ENCODE data around the gene SLC51A. TPM values are rescaled to one million over a fixed set of nuclear protein-coding genes. Genes with fewer than 3 reads are reported as not detected.

SLC51A gene
- total RNA-seq, 1 experiment from 2014 or later, result not detected

DNA sequence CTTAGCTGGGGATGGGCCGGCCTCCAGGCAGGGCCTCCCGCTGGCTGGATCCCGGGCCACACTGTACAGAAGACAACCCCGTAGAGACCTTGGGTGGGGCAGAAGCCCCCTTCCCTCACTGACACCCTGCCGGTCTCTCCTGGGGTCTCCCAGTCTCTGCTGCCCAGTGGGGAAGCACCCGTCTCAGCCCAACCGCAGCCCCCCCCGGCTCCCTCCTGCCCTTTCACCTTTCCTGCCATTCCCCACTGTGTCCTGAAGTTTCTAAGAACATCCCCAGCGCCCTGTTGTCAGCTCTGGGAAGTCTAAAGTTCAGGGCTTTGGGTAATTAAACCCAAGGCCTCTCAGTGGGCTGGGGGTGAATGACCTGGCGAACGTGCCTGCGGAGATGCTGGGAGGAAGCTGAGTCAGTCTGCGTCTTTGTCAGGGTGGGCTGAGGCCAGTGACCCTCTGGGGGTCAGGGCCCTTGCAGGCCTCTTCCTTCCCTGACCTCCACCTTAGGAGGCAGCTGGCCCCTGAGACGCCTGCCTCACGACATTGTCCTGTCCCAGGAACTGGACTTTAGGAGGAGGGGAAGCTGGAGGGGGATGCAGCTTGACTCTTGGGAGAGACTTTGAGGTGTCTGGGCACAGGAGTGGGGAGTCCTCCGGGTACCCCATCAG, 1.4 kb upstream of the SLC51A start:
- DNase-seq (ENCODE audit: extremely low read depth, low read depth), result no peak

DNA sequence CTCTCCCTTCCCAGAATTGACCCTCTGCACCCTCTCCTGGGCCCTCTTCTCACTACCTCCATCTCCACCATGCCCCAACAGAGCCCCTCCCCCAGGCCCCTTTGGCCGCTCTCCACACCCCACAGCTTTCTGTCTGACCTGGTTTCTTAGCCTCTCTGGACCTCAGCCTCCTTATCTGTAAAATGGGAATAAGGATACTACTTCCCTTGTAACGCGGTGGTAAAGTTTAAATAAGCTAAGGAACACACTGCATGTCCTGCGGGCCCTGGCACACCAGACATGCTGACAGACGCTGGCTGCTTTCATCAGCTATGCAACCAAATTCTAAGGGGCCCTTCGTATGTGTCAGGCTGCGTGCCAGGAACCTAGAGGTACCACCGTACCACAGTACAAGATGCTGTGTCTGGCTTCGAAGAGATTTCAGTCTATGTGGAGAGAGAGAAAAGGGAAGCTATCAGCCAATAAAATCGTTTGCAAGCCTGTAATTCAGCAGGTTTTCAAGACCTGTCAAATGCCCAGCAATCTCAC, 777 bp upstream of the SLC51A start:
- DNase-seq (ENCODE audit: extremely low read depth, low read depth), result no peak

DNA sequence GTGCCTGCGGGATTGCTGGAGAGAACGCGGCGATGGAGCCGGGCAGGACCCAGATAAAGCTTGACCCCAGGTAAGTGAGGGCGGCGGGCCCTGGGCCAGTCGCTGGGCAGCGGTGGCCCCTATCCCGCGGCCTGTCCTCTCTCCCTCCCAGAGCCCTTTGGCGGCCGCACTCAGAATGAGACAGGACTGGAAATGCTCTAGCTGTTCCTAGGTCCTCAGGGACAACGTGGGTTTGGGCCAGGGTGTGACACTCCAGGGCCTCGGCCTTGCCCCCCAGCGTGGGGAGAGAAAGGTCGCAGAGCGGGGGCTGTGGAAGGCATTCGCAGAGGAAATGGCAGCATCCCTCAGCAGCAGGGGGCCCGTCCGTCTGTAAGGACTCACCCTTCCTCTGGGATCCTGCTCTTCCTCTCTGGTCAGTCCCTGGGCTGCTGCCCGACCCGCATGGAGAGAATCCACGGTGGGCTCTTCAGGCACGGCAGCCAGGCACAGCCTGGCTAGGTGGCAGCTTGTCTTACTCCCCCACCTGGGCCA, 412 bp downstream of the SLC51A start:
- DNase-seq (ENCODE audit: extremely low read depth, low read depth), result no peak

DNA sequence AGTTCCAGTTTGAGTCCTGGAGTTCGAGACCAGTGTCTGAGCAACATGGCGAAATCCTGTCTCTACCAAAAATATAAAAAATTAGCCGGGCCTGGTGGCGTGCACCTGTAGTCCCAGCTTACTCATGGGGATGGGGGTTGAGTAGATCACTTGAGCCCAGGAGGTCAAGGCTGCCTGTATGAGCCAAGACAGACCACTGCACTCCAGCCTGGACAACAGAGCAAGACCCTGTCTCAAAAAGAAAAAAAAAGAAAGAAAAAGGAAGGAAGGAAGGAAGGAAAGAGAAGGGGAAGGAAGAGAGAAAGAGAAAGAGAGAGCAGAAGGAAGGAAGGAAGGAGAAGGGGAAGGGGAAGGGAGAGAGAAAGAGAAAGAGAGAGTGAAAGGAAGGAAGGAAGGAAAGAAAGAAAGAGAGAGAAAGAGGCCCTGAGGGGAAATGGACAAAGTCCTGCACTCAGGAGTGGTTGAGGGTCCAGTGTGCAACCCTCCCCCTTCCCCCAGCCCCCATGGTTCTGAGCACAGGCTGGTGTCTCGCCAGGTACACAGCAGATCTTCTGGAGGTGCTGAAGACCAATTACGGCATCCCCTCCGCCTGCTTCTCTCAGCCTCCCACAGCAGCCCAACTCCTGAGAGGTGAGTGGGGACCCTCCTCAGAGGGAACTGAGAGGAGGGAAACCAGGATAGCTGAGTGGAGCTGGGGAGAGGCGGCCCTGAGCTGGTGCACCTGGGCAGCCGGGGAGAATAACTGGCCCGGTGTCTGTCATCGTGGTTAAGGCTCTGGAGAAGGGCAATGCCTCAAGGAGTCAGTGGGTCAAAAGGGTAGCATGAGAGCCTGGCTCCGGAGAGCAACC, 1.2 kb downstream of the SLC51A start:
- DNase-seq (ENCODE audit: extremely low read depth, low read depth), result no peak

DNA sequence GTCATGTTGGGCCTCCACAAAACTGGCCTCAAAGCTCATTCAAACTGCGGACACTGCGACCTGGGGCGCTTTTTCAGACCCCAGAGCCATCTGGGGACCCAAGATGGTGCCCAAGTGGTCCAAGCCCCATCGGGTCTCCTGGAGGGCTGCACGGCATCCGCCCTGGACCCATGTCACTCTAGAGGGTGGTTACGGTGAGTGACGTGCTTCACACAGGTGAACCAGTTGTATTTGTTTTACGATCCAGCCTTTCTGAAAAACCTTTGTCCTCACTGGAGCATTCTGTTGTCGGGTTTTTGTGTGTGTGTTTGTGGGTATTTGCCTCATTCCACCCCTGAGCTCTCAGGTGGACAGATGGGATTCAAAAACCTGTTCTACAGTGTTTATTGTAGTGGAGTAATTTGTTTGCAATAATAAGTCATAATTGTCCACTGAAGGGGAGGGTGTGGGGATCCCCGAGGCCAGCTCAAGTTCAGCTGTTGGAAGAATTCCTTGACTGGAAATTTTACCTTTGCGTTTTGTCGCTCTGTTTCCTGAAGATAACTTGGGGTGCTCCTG, 1.9 kb downstream of the SLC51A start:
- no peak for DNase-seq (ENCODE audit: extremely low read depth, low read depth)

DNA sequence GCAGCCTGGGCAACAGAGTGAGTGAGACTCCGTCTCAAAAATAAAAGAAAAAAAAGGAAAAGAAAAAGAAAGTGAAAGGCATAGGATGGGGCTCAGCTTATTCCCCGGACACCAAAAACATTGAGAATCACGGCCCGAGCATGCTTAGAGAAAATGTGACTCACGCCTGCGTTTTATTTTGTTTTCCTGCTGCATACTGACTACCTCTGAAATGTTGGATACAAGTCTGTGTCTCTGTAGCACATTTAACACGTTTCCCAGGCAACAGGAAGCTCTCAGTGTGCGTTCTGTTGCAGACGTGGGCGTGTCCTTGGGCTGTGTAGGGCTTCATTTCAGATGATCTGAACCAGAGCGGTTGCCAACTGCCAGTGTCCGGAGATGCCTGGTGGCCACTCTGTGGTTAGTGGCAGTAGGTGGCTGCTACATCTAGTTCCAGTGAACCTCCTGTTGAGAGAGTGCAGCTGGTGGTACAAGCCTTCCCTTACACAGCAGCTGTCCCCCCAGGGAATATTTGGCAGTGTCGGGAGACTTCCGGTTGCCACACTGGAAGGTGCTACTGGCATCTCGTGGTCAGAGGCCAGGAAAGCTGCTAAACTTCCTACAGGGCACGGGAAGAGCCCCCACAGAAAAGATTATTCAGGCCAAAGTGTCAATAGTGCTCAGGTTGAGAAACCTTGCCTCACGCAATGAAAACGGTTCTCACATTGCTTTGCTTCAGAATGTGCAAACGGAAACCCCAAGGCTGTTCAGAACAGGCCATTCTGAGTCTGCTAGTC, 3.0 kb downstream of the SLC51A start:
- DNase-seq (ENCODE audit: extremely low read depth, low read depth), result no peak

DNA sequence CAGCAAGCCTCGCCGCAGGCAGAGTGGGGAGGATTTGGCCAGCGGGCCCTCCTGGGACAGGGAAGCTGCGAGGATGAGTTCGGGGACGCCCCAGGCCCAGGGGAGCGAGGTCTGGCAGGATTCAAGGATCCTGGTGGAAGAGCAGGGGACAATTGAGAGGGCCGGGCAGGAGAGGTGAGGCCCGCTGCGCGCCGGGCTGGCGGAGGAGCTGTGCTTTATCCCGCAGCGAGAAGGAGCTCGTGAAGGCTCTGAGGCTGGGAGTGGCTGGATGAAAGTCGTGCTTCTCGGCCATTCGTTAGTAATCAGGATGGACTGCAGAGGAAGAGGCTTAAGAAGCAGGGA, 3.6 kb downstream of the SLC51A start:
- DNase-seq (ENCODE audit: extremely low read depth, low read depth), result no peak

DNA sequence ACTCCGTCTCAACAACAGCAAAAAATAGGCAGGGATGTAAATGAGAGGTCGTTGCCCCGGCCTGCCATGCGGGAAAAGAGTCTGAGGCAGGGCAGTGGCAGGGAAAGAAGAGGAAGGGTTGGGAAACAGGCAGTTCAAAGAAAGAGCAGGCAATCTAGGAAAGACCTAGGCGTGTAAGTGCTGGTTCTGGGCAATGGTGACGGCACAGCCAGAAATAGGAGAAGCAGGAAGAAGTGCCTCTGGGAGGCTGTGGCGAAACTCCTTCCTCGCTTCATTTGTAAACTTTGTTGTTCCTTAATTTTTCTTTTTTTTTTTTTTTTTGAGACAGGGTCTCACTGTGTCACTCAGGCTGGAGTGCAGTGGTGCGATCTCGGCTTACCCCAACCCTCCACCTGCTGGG, 4.3 kb downstream of the SLC51A start:
- DNase-seq (ENCODE audit: extremely low read depth, low read depth), result no peak

DNA sequence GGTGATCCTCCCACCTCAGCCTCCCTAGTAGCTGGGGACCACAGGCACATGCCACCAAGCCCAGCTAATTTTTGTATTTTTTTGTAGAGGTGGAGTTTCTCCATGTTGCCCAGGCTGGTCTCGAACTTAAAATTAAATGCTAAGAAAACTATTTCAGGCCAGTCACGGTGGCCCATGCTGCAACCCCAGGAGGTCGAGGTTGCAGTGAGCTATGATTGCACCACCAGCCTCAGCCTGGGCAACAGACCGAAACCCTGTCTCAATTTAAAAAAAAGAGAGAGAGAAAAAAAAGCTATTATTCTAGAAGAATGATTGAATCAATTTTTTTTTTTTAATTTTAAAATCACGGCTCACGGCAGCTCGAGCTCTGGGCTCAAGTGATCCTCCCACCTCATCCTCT, 4.7 kb downstream of the SLC51A start:
- DNase-seq (ENCODE audit: extremely low read depth, low read depth), result no peak

DNA sequence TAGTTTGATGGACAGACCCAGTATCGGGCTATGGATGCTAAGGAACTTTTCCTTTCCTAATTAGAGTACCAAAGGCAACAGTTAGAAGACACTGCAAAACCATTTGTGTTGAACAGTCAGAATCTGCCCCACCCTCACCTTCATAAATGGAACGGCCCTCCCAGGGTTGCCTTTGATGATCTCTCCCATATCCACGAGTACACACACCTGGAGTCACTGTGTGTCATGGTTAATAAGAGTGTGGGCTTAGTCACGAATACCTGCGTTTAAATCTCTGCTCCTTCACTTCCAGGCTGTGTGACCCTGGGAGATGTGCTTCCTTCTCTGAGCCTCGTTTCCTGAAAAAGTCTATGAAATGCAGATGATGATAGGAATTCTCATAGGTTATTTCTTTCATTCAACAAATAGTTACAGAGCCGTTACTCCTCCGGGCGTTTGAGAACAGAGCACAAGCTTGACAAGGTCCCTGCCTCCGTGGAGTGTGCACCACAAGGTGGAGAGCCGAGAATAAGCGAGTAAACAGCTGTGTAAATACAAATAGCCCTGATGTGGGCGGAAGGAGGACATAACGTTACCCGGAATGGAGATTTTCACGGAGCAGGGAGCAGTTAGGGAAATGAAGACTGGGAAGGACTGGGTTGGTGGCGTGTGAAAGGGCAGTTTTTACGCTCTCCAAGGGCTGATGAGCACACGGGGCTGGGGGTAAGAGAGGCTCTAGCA, 6.7 kb downstream of the SLC51A start:
- DNase-seq (ENCODE audit: extremely low read depth, low read depth), result no peak

DNA sequence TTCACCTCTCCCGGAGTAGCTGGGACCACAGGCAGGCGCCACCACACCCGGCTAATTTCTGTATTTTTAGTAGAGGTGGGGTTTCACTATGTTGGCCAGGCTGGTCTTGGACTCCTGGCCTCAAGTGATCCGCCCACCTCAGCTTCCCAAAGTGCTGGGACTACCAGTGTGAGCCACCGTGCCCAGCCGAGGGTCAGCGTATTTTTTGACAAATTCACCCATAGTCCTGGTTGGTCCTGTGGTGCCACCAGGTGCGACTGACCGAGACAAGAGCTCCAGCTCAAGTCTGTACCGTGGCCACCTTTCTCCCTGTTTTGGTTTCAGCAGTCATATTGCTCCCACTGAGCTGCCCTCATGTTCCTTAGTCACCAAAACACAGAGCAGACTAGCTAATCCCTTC, 8.8 kb downstream of the SLC51A start:
- no peak for DNase-seq (ENCODE audit: extremely low read depth, low read depth)

DNA sequence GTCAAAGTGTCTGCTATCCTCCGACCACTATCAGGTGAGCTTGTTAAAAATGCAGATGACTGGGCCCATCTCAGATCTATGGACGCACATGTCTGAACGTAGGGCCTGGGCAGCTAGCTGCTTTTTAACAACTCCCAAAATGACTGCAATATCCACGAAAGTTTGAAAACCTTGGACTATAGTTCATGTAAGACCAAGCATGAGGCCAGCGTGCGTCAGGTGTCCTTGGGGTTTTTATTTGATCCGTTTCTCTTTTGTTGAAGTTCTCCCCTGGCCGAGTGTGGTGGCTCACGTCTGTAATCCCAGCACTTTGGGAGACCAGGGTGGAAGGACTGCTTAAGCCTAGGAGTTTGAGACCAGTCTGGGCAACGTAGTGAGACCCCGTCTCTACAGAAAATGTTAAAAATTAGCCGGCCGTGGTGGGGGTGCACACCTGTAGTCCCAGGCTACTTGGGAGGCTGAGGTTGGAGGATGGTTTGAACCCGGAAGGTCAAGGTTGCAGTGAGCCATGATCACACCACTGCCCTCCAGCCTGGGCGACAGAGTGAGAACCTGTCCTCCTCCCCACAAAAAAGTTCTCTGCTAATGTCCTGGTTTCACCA, 9.5 kb downstream of the SLC51A start:
- DNase-seq (ENCODE audit: extremely low read depth, low read depth), result no peak

DNA sequence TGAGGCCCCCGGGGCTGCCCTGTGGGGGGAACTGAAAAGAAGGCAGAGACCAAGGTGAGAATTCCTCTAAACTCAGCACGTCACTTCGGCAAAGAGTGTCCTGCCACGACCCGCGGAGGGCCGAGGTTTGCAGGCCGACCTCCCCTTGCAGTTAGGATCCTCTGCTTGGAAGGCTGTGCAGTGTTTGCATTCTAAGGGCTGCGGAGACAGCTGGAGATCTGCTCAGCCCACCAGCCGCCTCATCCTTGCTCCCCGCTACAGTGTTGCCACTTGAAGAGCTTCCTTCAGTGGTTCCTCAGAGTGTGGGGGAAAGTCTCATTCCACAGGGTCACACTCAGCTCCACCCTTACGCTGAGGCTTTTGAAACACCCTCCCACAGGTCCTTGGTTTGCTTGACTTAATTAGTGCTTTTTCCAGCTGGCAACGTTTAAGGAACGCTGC, 10.8 kb downstream of the SLC51A start:
- no peak for DNase-seq (ENCODE audit: extremely low read depth, low read depth)

DNA sequence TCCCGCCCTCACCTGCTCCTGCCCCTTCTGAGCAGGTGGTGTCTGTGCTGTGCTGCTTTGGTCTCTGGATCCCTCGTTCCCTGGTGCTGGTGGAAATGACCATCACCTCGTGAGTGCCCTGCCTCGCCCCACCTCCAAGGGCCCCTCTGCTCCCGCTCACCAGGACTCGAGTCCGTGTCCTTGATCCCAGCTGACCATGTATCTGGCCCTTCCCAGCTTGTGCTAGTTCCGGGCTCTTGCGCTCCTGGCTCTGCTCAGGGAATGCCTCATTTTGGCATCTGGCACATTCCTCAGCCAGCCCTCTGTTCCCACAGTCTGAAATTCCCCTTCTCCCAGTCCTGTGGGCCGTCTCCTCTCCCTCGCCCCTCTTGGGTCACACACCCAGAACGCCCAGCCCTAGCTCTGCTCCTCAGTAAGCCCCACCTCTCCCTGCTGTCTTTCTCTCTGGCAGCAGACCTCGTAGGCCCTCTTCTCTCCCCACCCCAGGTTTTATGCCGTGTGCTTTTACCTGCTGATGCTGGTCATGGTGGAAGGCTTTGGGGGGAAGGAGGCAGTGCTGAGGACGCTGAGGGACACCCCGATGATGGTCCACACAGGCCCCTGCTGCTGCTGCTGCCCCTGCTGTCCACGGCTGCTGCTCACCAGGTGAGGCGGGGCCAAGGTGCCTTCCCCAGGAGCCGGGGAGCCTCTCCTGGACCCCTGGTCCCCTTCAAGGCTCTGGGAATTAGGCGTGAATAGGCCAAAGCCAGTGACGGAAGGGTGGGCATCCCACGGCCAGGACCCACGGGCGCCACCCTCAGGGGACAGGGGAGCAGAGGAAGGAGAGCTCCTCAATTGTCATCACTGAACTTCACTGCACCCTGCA, 11.5 kb downstream of the SLC51A start:
- DNase-seq (ENCODE audit: extremely low read depth, low read depth), result no peak

DNA sequence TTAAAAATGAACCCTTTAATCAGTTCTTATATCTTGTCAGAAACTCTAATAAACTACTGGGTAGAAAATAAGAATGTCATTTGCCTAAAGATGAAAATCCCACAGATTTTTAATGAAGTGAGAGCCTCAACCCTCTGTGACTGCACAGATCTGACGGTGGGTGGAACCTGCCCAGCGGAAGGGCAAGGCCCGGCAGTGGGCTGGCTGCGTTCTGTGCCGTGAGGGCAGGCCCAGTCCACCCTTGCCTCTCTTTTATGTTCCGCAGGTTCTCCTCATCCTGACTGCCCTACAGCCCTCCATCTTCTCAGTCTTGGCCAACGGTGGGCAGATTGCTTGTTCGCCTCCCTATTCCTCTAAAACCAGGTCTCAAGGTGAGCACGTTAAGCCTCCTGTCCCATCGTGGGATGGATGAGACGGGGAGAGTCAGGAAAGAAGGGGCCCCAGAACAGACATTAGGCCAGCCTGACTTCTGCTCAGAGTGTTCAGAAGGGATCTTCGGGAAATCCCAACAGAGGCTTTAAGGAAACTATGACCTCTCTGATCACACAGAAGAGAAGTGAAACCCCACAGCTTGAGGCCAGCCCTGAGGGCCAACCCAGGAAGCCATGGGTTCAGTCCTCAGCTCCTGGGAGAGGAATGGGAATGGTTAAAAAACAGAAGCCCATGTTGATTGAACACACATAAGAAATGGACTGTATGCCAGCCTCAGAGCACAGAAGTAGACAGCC, 16.0 kb downstream of the SLC51A start:
- no peak for DNase-seq (ENCODE audit: extremely low read depth, low read depth)

DNA sequence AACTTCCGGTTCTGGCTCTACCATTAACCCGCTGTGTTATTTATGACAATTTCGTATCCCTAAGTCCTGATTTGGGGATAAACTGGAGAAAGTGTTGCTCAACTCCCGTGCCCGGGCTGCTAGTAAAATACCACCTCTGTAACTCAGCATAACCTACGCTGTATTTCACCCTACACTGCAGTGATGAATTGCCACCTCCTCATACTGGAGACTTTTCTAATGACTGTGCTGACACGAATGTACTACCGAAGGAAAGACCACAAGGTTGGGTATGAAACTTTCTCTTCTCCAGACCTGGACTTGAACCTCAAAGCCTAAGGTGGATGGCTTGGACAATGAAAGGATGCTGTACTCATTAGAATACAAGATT, 16.5 kb downstream of the SLC51A start:
- no peak for DNase-seq (ENCODE audit: extremely low read depth, low read depth)

DNA sequence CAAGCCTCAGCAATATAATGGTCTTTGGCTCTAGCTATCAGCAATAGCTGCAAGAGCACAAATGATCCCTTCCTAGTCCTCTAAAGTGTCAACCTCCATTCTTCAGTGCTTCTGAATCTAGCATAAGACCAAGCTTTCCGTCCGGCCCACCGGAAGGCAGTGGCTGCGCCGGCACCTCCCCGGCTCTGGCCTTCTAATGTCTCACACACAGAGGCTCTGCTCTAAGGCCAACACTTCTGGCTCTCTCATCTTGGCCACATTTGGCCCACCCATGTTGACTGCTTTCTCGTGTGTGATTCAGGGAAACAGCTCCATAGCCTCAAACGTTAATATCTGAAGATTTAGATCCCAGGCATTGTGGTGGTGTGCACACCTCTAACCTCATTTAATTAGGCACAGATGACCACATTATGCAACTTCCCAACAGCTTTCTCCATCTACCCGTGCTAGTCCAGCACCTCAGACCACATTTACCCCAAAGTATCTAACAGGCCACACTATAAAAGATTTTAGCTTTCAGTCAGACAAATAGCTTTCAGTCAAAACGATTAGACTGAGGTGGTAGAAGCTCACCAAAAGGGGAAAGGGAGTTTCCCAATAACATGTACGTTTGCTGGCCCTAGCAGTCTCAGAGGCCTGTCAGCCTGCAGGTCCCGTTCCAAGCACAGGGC, 19.3 kb downstream of the SLC51A start:
- DNase-seq (ENCODE audit: extremely low read depth, low read depth), result no peak

DNA sequence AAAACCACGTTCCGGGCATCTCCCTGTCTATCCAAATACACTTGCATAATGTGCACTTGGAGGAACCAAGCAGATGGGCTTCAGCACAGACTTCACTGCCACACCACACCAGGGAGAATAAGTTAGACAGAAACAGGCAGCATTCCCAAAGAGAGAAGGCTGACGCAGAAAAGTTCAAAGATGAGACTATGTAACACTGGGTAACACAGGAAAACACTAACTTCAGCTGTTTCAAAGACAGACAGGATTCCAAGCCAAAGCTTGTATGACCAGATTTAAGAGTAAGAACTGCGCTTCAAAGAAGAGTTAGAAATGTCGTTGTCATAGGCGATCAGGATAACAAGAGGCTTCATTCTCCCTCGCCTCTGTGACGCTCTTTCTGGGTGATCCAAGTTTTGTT, 19.9 kb downstream of the SLC51A start:
- no peak for DNase-seq (ENCODE audit: extremely low read depth, low read depth)
